HCT116 (cell line): ENCODE measurements around the gene OR52H1. TPM values are rescaled to one million over a fixed set of nuclear protein-coding genes. Genes with fewer than 3 reads are reported as not detected.

Experiments
- ATAC-seq: fragments of 200-7000 bp; cut with Tn5 transposase; 2 replicates; pipeline ENCODE4 v1.9.1; 2020; ENCODE audit warnings: mild to moderate bottlenecking, moderate library complexity
- BruUV-seq: library from RNA; stranded (reverse); fragments of 400-500 nt; replicated peaks from 2 replicates; lab custom pipeline; 2021; lab: Mats Ljungman, UMichigan
- CTCF ChIA-PET: fragments of 300-600 bp; sonication (Branson Sonifier 250); formaldehyde crosslinking; loops from one replicate; lab custom pipeline; 2021; ENCODE audit warnings: antibody characterized with exemption; lab: Charles Lee
- POLR2A ChIA-PET: fragments of 300-600, 350-600 bp; sonication (Branson Sonifier 250); formaldehyde crosslinking; loops from one replicate; lab custom pipeline; 2021; ENCODE audit warnings: antibody characterized with exemption; lab: Charles Lee
- RAD21 ChIA-PET, 2 experiments: fragments of 300-600 bp; sonication (Branson Sonifier 250); formaldehyde crosslinking; loops; one replicate each; lab custom pipeline; 2023; ENCODE audit warnings: low total read pairs in 2 of 2; ENCODE audit not compliant: uncharacterized antibody in 2 of 2, unreplicated experiment in 2 of 2, low non-redundant PET in 1 of 2; lab: Charles Lee
- DNase-seq: peaks from one replicate; pipeline ENCODE4 v3.0.0-alpha.2; 2010; ENCODE audit warnings: low read depth, low spot score
- H2AFZ ChIP-seq: fragments of 200-600 bp; shearing (Covaris generic), sonication (generic); 2 replicates; pipeline ENCODE4 v1.6.1; 2017; ENCODE audit warnings: low read depth, mixed run types, mixed read lengths, antibody characterized with exemption, low read length; ENCODE audit not compliant: poor library complexity, severe bottlenecking
- H3K27ac ChIP-seq: 2 replicates; pipeline ENCODE4 v1.5.1; 2012; ENCODE audit warnings: low read depth, low read length
- H3K27me3 ChIP-seq: fragments of 200-600 bp; sonication (generic); 2 replicates; pipeline ENCODE4 v1.6.1; 2016; ENCODE audit warnings: mixed run types, low read length, mixed read lengths; ENCODE audit not compliant: insufficient read depth
- H3K36me3 ChIP-seq, 2 experiments: fragments of 200-500 bp in 1 of 2; fragments of 200-600 bp in 1 of 2; sonication (Bioruptor generic) in 1 of 2; sonication (generic) in 1 of 2; 2 replicates each; pipeline versions ENCODE4 v1.5.1 to v1.6.1; 2014 to 2016; ENCODE audit warnings: low read length in 2 of 2, inconsistent platforms in 1 of 2, mixed read lengths in 1 of 2, mixed run types in 1 of 2; ENCODE audit not compliant: insufficient read depth in 2 of 2, control insufficient read depth in 1 of 2
- H3K4me1 ChIP-seq, 2 experiments: fragments of 200-600 bp in 1 of 2; sonication (generic) in 1 of 2; 2 replicates each; pipeline versions ENCODE4 v1.5.1 to v1.6.1; 2012 to 2017; ENCODE audit warnings: low read length in 2 of 2, inconsistent platforms in 1 of 2, mild to moderate bottlenecking in 1 of 2, mixed read lengths in 1 of 2, mixed run types in 1 of 2, moderate library complexity in 1 of 2; ENCODE audit not compliant: insufficient read depth in 2 of 2, control insufficient read depth in 1 of 2
- H3K4me2 ChIP-seq: fragments of 200-600 bp; sonication (generic); 2 replicates; pipeline ENCODE4 v1.6.1; 2017; ENCODE audit warnings: mixed run types, low read length, mixed read lengths
- H3K4me3 ChIP-seq, 2 experiments: fragments of 200-600 bp in 1 of 2; sonication (generic) in 1 of 2; replicated peaks in 1 of 2; 2 replicates each; pipeline ENCODE4 v1.5.1; 2011 to 2016; ENCODE audit warnings: low read length in 2 of 2, control low read depth in 1 of 2, low read depth in 1 of 2, mild to moderate bottlenecking in 1 of 2, mixed read lengths in 1 of 2, mixed run types in 1 of 2
- H3K79me2 ChIP-seq: fragments of 200-600 bp; sonication (generic); 2 replicates; pipeline ENCODE4 v1.6.1; 2017; ENCODE audit warnings: mild to moderate bottlenecking, mixed run types, low read length, moderate library complexity, mixed read lengths; ENCODE audit not compliant: insufficient read depth
- H3K9ac ChIP-seq: fragments of 200-600 bp; sonication (generic); 2 replicates; pipeline ENCODE4 v1.6.1; 2016; ENCODE audit warnings: low read length, mixed read lengths
- H3K9me2 ChIP-seq: fragments of 200-600 bp; sonication (generic), shearing (Covaris generic); 2 replicates; pipeline ENCODE4 v1.6.1; 2017; ENCODE audit warnings: mixed run types, mild to moderate bottlenecking, moderate library complexity; ENCODE audit not compliant: insufficient read depth
- H3K9me3 ChIP-seq, 2 experiments: fragments of 200-500 bp in 1 of 2; fragments of 200-600 bp in 1 of 2; sonication (Bioruptor generic) in 1 of 2; sonication (generic) in 1 of 2; 2 replicates each; pipeline ENCODE4 v1.6.1; 2014 to 2017; ENCODE audit warnings: low read length in 2 of 2, mixed read lengths in 2 of 2, inconsistent platforms in 1 of 2, low read depth in 1 of 2, mild to moderate bottlenecking in 1 of 2, mixed run types in 1 of 2, moderate library complexity in 1 of 2; ENCODE audit not compliant: control insufficient read depth in 1 of 2, insufficient read depth in 1 of 2
- H4K20me1 ChIP-seq: fragments of 200-600 bp; sonication (generic), shearing (Covaris generic); 2 replicates; pipeline ENCODE4 v1.6.1; 2017; ENCODE audit warnings: mixed run types, mild to moderate bottlenecking, moderate library complexity; ENCODE audit not compliant: insufficient read depth
- ATF3 ChIP-seq: IDR thresholded peaks from 2 replicates; pipeline ENCODE4 v1.6.1; 2012
- CBX3 ChIP-seq: IDR thresholded peaks from 2 replicates; pipeline ENCODE4 v1.6.1; 2012; ENCODE audit warnings: low read depth
- CEBPB ChIP-seq: IDR thresholded peaks from 2 replicates; pipeline ENCODE4 v1.6.1; 2012; ENCODE audit warnings: low read depth
- EGR1 ChIP-seq: IDR thresholded peaks from 2 replicates; pipeline ENCODE4 v1.6.1; 2012; ENCODE audit warnings: low read depth
- EZH2 ChIP-seq: fragments of 200-600 bp; sonication (generic); IDR thresholded peaks from 2 replicates; pipeline ENCODE4 v1.6.1; 2017; ENCODE audit warnings: antibody characterized with exemption, mixed run types
- FOSL1 ChIP-seq: IDR thresholded peaks from 2 replicates; pipeline ENCODE4 v1.6.1; 2012; ENCODE audit warnings: low read depth
- MAX ChIP-seq: IDR thresholded peaks from 2 replicates; pipeline ENCODE4 v1.6.1; 2012
- POLR2A ChIP-seq: IDR thresholded peaks from 2 replicates; pipeline ENCODE4 v1.7.0; 2011; ENCODE audit warnings: borderline replicate concordance; ENCODE audit not compliant: insufficient read depth, insufficient read length; ENCODE audit errors: extremely low read depth
- RAD21 ChIP-seq: IDR thresholded peaks from 2 replicates; pipeline ENCODE4 v1.6.1; 2012; ENCODE audit warnings: low read depth, mild to moderate bottlenecking
- REST ChIP-seq: IDR thresholded peaks from 2 replicates; pipeline ENCODE4 v1.6.1; 2012; ENCODE audit warnings: low read depth
- SRF ChIP-seq: IDR thresholded peaks from 2 replicates; pipeline ENCODE4 v1.6.1; 2012; ENCODE audit warnings: low read depth
- ZNF274 ChIP-seq: fragments of 200-500 bp; sonication (Bioruptor generic); IDR thresholded peaks from 2 replicates; pipeline ENCODE4 v1.6.1; 2014; ENCODE audit warnings: mild to moderate bottlenecking, low read depth, low read length, inconsistent platforms
- intact Hi-C: fragments of 100-400 bp; cut with micrococcal nuclease; formaldehyde crosslinking; loops from 2 replicates; pipeline ENCODE4 v1.10.0; 2022
- total RNA-seq: library from RNA; stranded (reverse); gene quantifications from one replicate; pipeline ENCODE4 v1.2.1, GENCODE V29; 2021; ENCODE audit not compliant: unreplicated experiment

The OR52H1 gene
- total RNA-seq, 1 experiment from 2014 or later, result not detected

GRCh38 chr11:5505363-5506048, 42.8 kb downstream of the OR52H1 start (continued):
- no peak for TF ChIP-seq REST
- no peak for TF ChIP-seq ATF3

GRCh38 chr11:5504403-5504921, 43.9 kb downstream of the OR52H1 start:
- DNase-seq (no peak), ATAC-seq (no peak)
- H3K4me2 ChIP-seq, result peak overlapping the region; percentile 98
- H3K36me3 ChIP-seq, result peaks cover 4 to 51% of the 10 kb centered on the region in 2 experiments; a peak in 3 of 4 replicates
- intact Hi-C loops, result no loop called here
- peak overlapping the region; percentile 96 for H3K9ac ChIP-seq
- H3K9me2 ChIP-seq, result no peaks in the 10 kb centered on the region
- peaks cover 39% of the 10 kb centered on the region; the same call in 1 of the 2 replicates for H4K20me1 ChIP-seq
- H3K9me3 ChIP-seq, result no peaks in the 10 kb centered on the region
- RAD21 ChIA-PET, result no interaction called here
- no peak overlapping the region for H2AFZ ChIP-seq
- H3K27me3 ChIP-seq, result no peaks in the 10 kb centered on the region
- CTCF ChIA-PET, result no interaction called here
- peak overlapping the region; percentile 61 to 93 for H3K4me3 ChIP-seq
- TF ChIP-seq ZNF274, result no peak
- no peak for TF ChIP-seq MAX
- TF ChIP-seq EZH2, result no peak
- TF ChIP-seq CBX3, result no peak
- no peak for TF ChIP-seq CEBPB
- no peak for TF ChIP-seq FOSL1
- TF ChIP-seq ATF3, result no peak
- TF ChIP-seq EGR1, result no peak
- no peak for TF ChIP-seq SRF
- no peak for TF ChIP-seq REST
- no peak for TF ChIP-seq POLR2A
- no peak for TF ChIP-seq RAD21
- H3K79me2 ChIP-seq, result peaks cover 60% of the 10 kb centered on the region
- peaks cover 10 to 60% of the 10 kb centered on the region in 2 experiments for H3K4me1 ChIP-seq
- POLR2A ChIA-PET, result interaction anchor here (1.3 to 3.2 kb wide), 8 partner anchors 10 to 99 kb away, joined by 4 to 56 read pairs (median 10); partner anchors contain the start of gene UBQLNL
- BruUV-seq, result no TSS peak
- peak overlapping the region; percentile 65 for H3K27ac ChIP-seq
